Measurements from ENCODE around the gene SHB. TPM values are rescaled to one million over a fixed set of nuclear protein-coding genes. Genes with fewer than 3 reads are reported as not detected.

The SHB gene
- total and polyA plus RNA-seq, 2 experiments from 2014 or later: 20.8 to 48.3 TPM

DNA sequence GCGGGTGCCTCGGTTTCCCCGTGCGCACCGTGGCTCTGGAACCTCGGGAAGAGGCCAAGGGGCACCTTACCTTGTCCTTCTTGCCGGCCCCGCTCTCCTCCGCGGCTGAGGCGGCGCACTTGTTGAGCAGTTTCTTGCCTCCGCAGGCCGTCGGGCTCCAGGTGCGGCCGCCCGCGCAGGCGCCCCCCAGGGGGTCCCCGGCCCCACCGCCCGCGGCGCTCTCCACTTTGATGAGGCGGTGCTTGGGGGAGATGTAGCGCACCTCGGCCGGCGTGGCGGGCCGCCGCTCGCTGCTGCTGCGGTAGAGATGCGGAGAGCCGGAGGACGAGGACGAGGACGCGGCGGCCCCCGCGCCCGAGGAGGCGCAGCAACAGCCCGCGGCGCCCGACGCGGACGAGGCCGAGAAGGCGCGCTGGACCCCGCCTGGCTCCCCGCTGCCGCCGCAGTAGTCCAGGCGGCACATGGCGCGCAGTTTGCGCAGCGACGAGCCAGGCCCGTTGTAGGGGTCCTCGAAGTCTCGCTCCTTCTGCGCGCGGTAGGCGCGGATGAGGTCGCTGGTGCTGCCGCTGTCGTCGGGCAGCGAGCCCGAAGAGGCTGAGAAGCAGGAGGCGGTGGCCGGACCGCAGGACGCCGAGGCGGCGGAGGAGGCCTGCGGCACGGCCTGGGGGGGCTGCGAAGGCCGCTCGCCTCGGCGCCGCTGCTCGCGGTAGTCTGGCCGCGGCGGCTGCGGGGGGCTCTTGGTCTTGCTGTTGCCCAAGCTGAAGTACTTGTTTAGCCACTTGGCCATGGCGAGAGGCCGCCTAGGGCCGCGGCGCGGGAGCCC is 957 bp downstream of the SHB start:
- no peaks in the 10 kb centered on the region for H3K9me3 ChIP-seq (ENCODE audit: low read depth)
- H2AFZ ChIP-seq: peak overlapping the region; percentile 76
- peaks cover 27% of the 10 kb centered on the region for H4K20me1 ChIP-seq (ENCODE audit: insufficient read depth, poor library complexity, severe bottlenecking)
- H3K27me3 ChIP-seq: no peaks in the 10 kb centered on the region
- whole genome bisulfite sequencing (ENCODE audit: low lambda C conversion rate, missing lambda C conversion rate): 1% methylated on average over 80 of the region's 107 CpGs
- peak overlapping the region; percentile 97 for H3K4me3 ChIP-seq
- peaks cover 28% of the 10 kb centered on the region for H3K4me1 ChIP-seq (ENCODE audit: insufficient read depth)
- peak overlapping the region; percentile 95 for H3K4me2 ChIP-seq
- no peaks in the 10 kb centered on the region for H3K9me2 ChIP-seq (replicated peaks; ENCODE audit: insufficient read depth)
- peak; percentile 42 for DNase-seq (ENCODE audit: low spot score)
- H3K27ac ChIP-seq: peak overlapping the region; percentile 99
- no peak for TF ChIP-seq EZH2phosphoT487 (IDR thresholded peaks at IDR 0.05; ENCODE audit: low read depth, severe bottlenecking, unreplicated experiment)
- TF ChIP-seq EZH2 (IDR thresholded peaks at IDR 0.05; ENCODE audit: borderline replicate concordance): no peak
- TF ChIP-seq, protein P1, sequence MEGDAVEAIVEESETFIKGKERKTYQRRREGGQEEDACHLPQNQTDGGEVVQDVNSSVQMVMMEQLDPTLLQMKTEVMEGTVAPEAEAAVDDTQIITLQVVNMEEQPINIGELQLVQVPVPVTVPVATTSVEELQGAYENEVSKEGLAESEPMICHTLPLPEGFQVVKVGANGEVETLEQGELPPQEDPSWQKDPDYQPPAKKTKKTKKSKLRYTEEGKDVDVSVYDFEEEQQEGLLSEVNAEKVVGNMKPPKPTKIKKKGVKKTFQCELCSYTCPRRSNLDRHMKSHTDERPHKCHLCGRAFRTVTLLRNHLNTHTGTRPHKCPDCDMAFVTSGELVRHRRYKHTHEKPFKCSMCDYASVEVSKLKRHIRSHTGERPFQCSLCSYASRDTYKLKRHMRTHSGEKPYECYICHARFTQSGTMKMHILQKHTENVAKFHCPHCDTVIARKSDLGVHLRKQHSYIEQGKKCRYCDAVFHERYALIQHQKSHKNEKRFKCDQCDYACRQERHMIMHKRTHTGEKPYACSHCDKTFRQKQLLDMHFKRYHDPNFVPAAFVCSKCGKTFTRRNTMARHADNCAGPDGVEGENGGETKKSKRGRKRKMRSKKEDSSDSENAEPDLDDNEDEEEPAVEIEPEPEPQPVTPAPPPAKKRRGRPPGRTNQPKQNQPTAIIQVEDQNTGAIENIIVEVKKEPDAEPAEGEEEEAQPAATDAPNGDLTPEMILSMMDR (IDR thresholded peaks at IDR 0.05; ENCODE audit: poor library complexity): no peak
- H3K79me2 ChIP-seq: peaks cover 54% of the 10 kb centered on the region
- no peaks in the 10 kb centered on the region for H3K36me3 ChIP-seq (replicated peaks; ENCODE audit: insufficient read depth, low read depth)

DNA sequence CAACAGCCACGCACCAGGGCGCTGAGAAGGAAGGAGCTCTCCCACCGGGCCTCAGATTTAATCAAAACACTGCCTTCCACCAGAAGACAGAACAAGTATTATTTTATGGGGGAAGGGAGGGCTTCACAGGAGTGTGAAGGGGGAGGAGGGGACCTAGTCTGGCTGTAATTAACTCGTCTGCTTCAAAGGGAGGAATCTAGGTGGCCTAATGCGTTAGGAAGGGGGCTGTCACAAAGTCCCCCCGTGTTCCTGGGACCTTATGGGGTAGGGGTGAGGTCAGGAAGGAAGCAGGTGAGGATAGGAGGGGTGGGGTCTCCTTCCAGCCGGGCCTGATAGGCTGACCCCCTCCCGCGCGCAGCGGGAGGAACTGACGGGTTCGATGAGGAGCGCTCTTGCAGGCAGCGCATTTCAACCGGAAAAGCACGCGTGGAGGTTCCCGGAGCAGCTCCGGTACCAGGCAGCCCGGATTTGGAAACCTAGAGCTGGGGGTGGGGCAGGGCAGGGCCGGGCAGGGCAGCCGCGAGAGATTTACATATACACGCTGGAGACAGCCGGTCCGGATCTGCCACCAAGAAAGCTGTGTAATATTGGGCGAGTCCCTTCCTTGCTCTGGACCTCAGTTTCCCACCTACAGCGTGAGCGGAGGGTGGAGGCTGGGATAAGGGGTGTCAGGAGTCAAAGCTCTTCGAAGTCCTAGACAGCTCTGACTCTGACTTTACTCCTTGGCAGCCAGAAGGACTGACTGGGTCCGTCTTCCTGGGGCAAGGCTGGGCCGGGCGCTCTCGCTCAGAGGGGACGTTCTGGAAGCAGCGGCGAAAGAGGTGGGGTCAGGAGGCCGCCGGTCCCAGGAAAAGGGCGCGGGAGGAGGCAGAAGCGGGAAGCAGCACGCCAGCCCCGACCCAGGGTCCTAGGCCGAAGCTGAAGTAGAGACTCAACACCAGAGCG is 1.8 kb downstream of the SHB start:
- H3K27me3 ChIP-seq: no peaks in the 10 kb centered on the region
- H3K9me3 ChIP-seq (ENCODE audit: low read depth): no peaks in the 10 kb centered on the region
- no peaks in the 10 kb centered on the region for H3K36me3 ChIP-seq (replicated peaks; ENCODE audit: insufficient read depth, low read depth)
- no peaks in the 10 kb centered on the region for H3K9me2 ChIP-seq (replicated peaks; ENCODE audit: insufficient read depth)
- TF ChIP-seq, protein P1 (IDR thresholded peaks at IDR 0.05; ENCODE audit: poor library complexity): no peak
- TF ChIP-seq EZH2phosphoT487 (IDR thresholded peaks at IDR 0.05; ENCODE audit: low read depth, severe bottlenecking, unreplicated experiment): no peak
- TF ChIP-seq EZH2 (IDR thresholded peaks at IDR 0.05; ENCODE audit: borderline replicate concordance): no peak
- no peak overlapping the region for H2AFZ ChIP-seq
- peaks cover 63% of the 10 kb centered on the region for H3K79me2 ChIP-seq
- peak overlapping the region; percentile 97 for H3K4me3 ChIP-seq
- WGBS (ENCODE audit: low lambda C conversion rate, missing lambda C conversion rate): 2% methylated on average over 47 of the region's 47 CpGs
- H3K27ac ChIP-seq: peak overlapping the region; percentile 99
- H4K20me1 ChIP-seq (ENCODE audit: insufficient read depth, poor library complexity, severe bottlenecking): peaks cover 34% of the 10 kb centered on the region
- H3K4me1 ChIP-seq (ENCODE audit: insufficient read depth): peaks cover 37% of the 10 kb centered on the region
- peak; percentile 46 for DNase-seq (ENCODE audit: low spot score)
- peak overlapping the region; percentile 95 for H3K4me2 ChIP-seq

DNA sequence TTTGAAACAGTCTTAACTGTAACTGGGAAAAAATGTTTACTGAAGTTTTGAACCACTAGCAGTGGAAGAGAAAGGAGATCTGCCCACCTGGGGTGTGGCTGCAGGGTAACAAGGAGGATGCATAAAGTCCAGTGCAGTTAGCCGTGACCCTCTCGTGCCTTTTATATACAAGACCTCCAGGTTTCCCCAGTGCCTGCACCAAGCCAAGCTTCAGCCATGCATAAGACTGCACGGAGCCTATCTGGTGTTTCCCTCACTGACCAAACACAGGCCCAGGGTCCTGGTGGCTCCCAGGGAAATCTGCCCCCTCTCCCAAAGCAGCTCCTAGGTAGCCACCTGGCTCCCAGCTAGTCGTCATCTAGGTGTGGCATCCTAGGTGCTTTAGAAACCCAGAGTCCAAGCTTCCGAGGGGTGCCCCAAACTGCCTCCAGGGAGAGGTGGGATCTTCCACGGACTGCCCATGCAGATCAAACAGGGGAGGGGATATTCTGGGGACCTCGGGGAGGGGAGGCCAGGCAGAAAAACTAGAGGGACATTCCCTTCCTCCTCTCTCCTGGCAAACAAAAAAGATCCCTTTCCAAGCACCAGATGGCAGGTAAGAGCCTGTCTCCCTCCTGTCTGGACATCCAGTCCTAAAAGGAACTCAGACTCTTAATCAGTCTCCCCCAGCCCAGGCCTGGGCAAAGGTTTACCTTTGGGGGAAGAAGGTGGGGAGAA is 2.7 kb downstream of the SHB start:
- TF ChIP-seq, protein P1 (IDR thresholded peaks at IDR 0.05; ENCODE audit: poor library complexity): peak; percentile 38
- no peak for TF ChIP-seq EZH2phosphoT487 (IDR thresholded peaks at IDR 0.05; ENCODE audit: low read depth, severe bottlenecking, unreplicated experiment)
- Histone ChIP-seq H3K4me2 (peak overlapping the region; percentile 95), H3K79me2 (peaks cover 71% of the 10 kb centered on the region), H4K20me1 (ENCODE audit: insufficient read depth, poor library complexity, severe bottlenecking) (peaks cover 36% of the 10 kb centered on the region), H3K9me2 (replicated peaks; ENCODE audit: insufficient read depth) (no peaks in the 10 kb centered on the region), H3K4me1 (ENCODE audit: insufficient read depth) (peaks cover 45% of the 10 kb centered on the region), H3K27ac (peak overlapping the region; percentile 99), H3K27me3 (no peaks in the 10 kb centered on the region), H3K4me3 (peak overlapping the region; percentile 97), H3K9me3 (ENCODE audit: low read depth) (no peaks in the 10 kb centered on the region), H2AFZ (no peak overlapping the region), H3K36me3 (replicated peaks; ENCODE audit: insufficient read depth, low read depth) (no peaks in the 10 kb centered on the region)
- WGBS (ENCODE audit: low lambda C conversion rate, missing lambda C conversion rate): 37% methylated on average over 7 of the region's 7 CpGs
- peak; percentile 53 for DNase-seq (ENCODE audit: low spot score)
